Hepatocyte (in vitro differentiated cells): ENCODE data around the gene DNAH9. TPM values are rescaled to one million over a fixed set of nuclear protein-coding genes. Genes with fewer than 3 reads are reported as not detected.

ENCODE experiments used
- DNase-seq: peaks from one replicate; pipeline ENCODE4 v3.0.0-alpha.2; 2016; ENCODE audit warnings: low spot score
- H2AFZ ChIP-seq: fragments of 200-600 bp; sonication (generic); 2 replicates; pipeline ENCODE4 v1.6.0; 2016; ENCODE audit warnings: antibody characterized with exemption, mild to moderate bottlenecking
- H3K27ac ChIP-seq: fragments of 200-600 bp; sonication (generic); 2 replicates; pipeline ENCODE4 v1.5.1; 2016; ENCODE audit warnings: mild to moderate bottlenecking
- H3K27me3 ChIP-seq: fragments of 200-600 bp; sonication (generic); 2 replicates; pipeline ENCODE4 v1.6.1; 2016
- H3K36me3 ChIP-seq: fragments of 200-600 bp; sonication (generic); replicated peaks from 2 replicates; pipeline ENCODE4 v1.5.1; 2016; ENCODE audit warnings: low read depth; ENCODE audit not compliant: insufficient read depth
- H3K4me1 ChIP-seq: fragments of 200-600 bp; sonication (generic); 2 replicates; pipeline ENCODE4 v1.5.1; 2016; ENCODE audit warnings: mild to moderate bottlenecking, moderate library complexity; ENCODE audit not compliant: insufficient read depth
- H3K4me2 ChIP-seq: fragments of 200-600 bp; sonication (generic); 2 replicates; pipeline ENCODE4 v1.6.0; 2016
- H3K4me3 ChIP-seq: fragments of 200-600 bp; sonication (generic); 2 replicates; pipeline ENCODE4 v1.5.1; 2016; ENCODE audit warnings: mild to moderate bottlenecking
- H3K79me2 ChIP-seq: fragments of 200-600 bp; sonication (generic); 2 replicates; pipeline ENCODE4 v1.6.0; 2017; ENCODE audit warnings: mild to moderate bottlenecking
- H3K9me2 ChIP-seq: fragments of 200-600 bp; sonication (generic); replicated peaks from 2 replicates; pipeline ENCODE4 v1.6.0; 2017; ENCODE audit warnings: mild to moderate bottlenecking; ENCODE audit not compliant: insufficient read depth
- H3K9me3 ChIP-seq: fragments of 200-600 bp; sonication (generic); 2 replicates; pipeline ENCODE4 v1.5.1; 2016; ENCODE audit warnings: low read depth, mild to moderate bottlenecking
- H4K20me1 ChIP-seq: fragments of 200-600 bp; sonication (generic); 2 replicates; pipeline ENCODE4 v1.6.0; 2016; ENCODE audit warnings: mild to moderate bottlenecking; ENCODE audit not compliant: insufficient read depth, poor library complexity, severe bottlenecking
- CTCF ChIP-seq: fragments of 200-600 bp; sonication (generic); IDR thresholded peaks from 2 replicates; pipeline ENCODE4 v1.5.1; 2016; ENCODE audit warnings: antibody characterized with exemption, mild to moderate bottlenecking; ENCODE audit not compliant: poor library complexity
- EZH2 ChIP-seq: fragments of 200-600 bp; sonication (generic); IDR thresholded peaks from 2 replicates; pipeline ENCODE4 v1.6.1; 2016; ENCODE audit warnings: antibody characterized with exemption, mild to moderate bottlenecking, borderline replicate concordance
- EZH2phosphoT487 ChIP-seq: fragments of 200-600 bp; sonication (generic); IDR thresholded peaks from one replicate; pipeline ENCODE4 v1.6.1; 2018; ENCODE audit warnings: antibody characterized with exemption, mild to moderate bottlenecking, low read depth, moderate library complexity; ENCODE audit not compliant: unreplicated experiment, severe bottlenecking
- WGBS: methylation state at CpG from one replicate; pipeline ENCODE4 v1.1.6; 2016; ENCODE audit warnings: low lambda C conversion rate; ENCODE audit errors: missing lambda C conversion rate; 5-methylcytosine and 5-hydroxymethylcytosine counted together
- polyA plus RNA-seq: library from polyadenylated mRNA; unstranded; fragments of >200 nt; fragmentation: Nextera tagmentation; extraction: Ambion mirVana; gene quantifications from 2 replicates; pipeline ENCODE4 v1.2.1, GENCODE V29; 2016
- total RNA-seq: library from RNA; depleted of rRNA; stranded (reverse); fragments of >200 nt; gene quantifications from 2 replicates; pipeline ENCODE4 v1.2.3, GENCODE V29; 2014

The DNAH9 gene
- total and polyA plus RNA-seq, 2 experiments from 2014 or later: 1.2 to 2.7 TPM

GRCh38 chr17:11917415-11917814, 319.1 kb downstream of the DNAH9 start:
- Histone ChIP-seq H3K4me1 (no peaks in the 10 kb centered on the region), H3K36me3 (no peaks in the 10 kb centered on the region), H2AFZ (no peak overlapping the region), H3K79me2 (no peaks in the 10 kb centered on the region), H3K9me3 (no peaks in the 10 kb centered on the region), H3K27ac (no peak overlapping the region), H3K9me2 (no peaks in the 10 kb centered on the region), H3K27me3 (no peaks in the 10 kb centered on the region), H4K20me1 (no peaks in the 10 kb centered on the region), H3K4me3 (no peak overlapping the region), H3K4me2 (no peak overlapping the region)
- TF ChIP-seq EZH2 (no peak), CTCF (no peak), EZH2phosphoT487 (no peak)
- DNase-seq: no peak
- WGBS: 94% methylated on average over 5 of the region's 5 CpGs

- TF ChIP-seq EZH2: no peak
- TF ChIP-seq EZH2phosphoT487: no peak
- Histone ChIP-seq H3K36me3 (no peaks in the 10 kb centered on the region), H3K9me3 (no peaks in the 10 kb centered on the region), H3K4me2 (no peak overlapping the region), H3K27ac (no peak overlapping the region), H3K79me2 (no peaks in the 10 kb centered on the region), H4K20me1 (no peaks in the 10 kb centered on the region), H3K9me2 (no peaks in the 10 kb centered on the region), H3K27me3 (no peaks in the 10 kb centered on the region), H3K4me3 (no peak overlapping the region), H3K4me1 (no peaks in the 10 kb centered on the region), H2AFZ (no peak overlapping the region)
- no peak for DNase-seq
- WGBS: 97% methylated on average over 6 of the region's 6 CpGs
Measured at GRCh38 chr17:11921296-11921695, 323.0 kb downstream of the DNAH9 start.

- H2AFZ ChIP-seq: no peak overlapping the region
- H3K4me2 ChIP-seq: no peak overlapping the region
- H3K4me1 ChIP-seq: no peaks in the 10 kb centered on the region
- H3K4me3 ChIP-seq: no peak overlapping the region
- no peaks in the 10 kb centered on the region for H3K27me3 ChIP-seq
- no peaks in the 10 kb centered on the region for H3K36me3 ChIP-seq
- TF ChIP-seq EZH2phosphoT487 (no peak), EZH2 (no peak), CTCF (no peak)
- H3K9me2 ChIP-seq: no peaks in the 10 kb centered on the region
- DNase-seq: no peak
- 81% methylated on average over 1 of the region's 1 CpG for WGBS
- no peaks in the 10 kb centered on the region for H3K79me2 ChIP-seq
- no peaks in the 10 kb centered on the region for H3K9me3 ChIP-seq
- H3K27ac ChIP-seq: no peak overlapping the region
- H4K20me1 ChIP-seq: no peaks in the 10 kb centered on the region
Measured at GRCh38 chr17:11922638-11923037, 324.4 kb downstream of the DNAH9 start.

- no peaks in the 10 kb centered on the region for H3K36me3 ChIP-seq
- H3K4me2 ChIP-seq: no peak overlapping the region
- DNase-seq: no peak
- no peaks in the 10 kb centered on the region for H3K27me3 ChIP-seq
- H3K9me2 ChIP-seq: no peaks in the 10 kb centered on the region
- H2AFZ ChIP-seq: no peak overlapping the region
- 70% methylated on average over 6 of the region's 6 CpGs for WGBS
- no peaks in the 10 kb centered on the region for H3K9me3 ChIP-seq
- no peak overlapping the region for H3K27ac ChIP-seq
- no peak for TF ChIP-seq EZH2
- no peak for TF ChIP-seq EZH2phosphoT487
- no peak for TF ChIP-seq CTCF
- no peaks in the 10 kb centered on the region for H3K79me2 ChIP-seq
- no peaks in the 10 kb centered on the region for H3K4me1 ChIP-seq
- no peaks in the 10 kb centered on the region for H4K20me1 ChIP-seq
- H3K4me3 ChIP-seq: no peak overlapping the region
Measured at GRCh38 chr17:11924076-11924475, 325.8 kb downstream of the DNAH9 start.
